Cerebellar nuclear complex (tissue), 1 donor: ENCODE results near the gene BTRC.

ENCODE experiments used
- DNase-seq, 2 experiments: peaks; one replicate each; lab custom pipeline; 2025; lab: John Stamatoyannopoulos, UW

BTRC gene

DNA sequence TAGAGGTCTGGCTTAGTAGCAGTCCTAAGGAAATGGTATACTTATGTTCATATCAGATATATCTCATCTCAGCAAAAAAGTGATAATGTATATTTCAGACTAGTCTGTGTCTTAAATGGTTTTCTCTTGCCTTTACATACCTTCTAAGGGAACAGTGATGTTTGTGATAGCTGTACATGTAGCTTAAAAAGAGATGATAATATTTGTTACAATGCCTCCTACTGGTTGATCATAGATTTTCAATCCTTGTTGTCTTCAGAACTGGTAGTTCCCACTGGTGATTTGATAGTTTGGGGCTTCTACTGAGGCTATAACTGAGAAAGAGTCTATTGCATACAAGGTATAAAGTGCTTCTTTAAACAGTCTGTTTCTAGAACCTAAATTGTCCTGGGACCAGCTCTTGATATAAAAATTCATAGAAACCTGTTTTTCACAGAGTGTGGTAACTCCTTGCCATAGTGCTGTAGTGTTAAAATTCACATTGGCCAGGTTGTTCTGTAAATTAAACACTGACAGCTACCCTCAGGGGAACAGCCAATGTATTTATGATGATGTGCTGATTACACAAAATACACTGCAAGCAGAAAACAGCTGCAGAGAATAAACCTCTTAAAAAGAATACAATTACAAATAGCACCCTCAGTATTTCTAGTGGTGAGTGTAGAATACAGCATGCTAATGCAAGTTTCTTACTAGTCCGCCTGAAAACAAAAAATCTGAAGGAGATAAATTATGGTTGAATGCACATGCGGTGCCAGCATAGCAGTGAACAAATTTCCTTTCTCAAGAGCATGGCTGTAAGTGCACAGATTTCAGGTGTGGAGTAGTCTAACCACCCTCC is 90.3 kb downstream of the BTRC start:
- no peak for DNase-seq

DNA sequence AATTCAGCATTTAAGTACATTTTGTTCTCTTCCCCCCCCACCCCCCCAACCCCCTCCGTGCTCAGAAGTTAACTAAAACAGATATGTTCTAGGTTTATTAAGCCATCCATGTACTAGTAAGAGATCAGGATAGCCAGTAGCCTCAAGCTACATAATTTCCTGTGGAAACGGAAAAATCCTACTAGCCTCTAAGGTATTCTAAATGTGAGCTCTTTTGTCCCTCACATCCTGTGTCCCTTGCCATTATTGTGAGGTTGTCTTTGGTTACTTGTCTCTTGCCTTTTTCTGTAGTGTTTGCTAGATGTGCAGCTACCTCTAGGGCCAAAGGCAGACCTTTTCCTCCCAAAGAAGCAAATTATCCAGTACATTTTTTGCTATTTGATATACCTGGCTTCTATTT is 92.1 kb downstream of the BTRC start:
- DNase-seq, result no peak

- DNase-seq, result no peak
Measured at GRCh38 chr10:101446947-101447346, 93.0 kb downstream of the BTRC start.

DNA sequence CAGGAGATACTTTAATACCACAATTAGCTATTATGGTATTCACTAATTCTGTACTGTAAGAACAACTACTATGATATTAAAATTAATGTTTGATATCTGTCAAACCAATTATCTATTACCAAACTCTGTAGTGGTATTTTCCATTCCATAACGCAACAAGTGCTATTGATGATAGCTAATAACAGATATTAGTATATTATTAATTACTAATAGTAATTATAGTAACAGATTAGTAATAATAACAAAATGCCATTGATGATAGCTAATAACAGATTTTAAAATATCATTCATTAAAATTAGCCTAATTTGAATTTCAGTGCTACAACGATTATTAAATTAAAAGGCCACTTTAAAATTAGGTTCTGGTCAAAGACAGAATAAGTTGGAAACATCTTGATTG is 93.5 kb downstream of the BTRC start:
- DNase-seq, result no peak

GRCh38 chr10:101450277-101451080 is 96.5 kb downstream of the BTRC start:
- no peak for DNase-seq

- DNase-seq, result no peak
Measured at GRCh38 chr10:101451261-101451660, 97.3 kb downstream of the BTRC start.

DNA sequence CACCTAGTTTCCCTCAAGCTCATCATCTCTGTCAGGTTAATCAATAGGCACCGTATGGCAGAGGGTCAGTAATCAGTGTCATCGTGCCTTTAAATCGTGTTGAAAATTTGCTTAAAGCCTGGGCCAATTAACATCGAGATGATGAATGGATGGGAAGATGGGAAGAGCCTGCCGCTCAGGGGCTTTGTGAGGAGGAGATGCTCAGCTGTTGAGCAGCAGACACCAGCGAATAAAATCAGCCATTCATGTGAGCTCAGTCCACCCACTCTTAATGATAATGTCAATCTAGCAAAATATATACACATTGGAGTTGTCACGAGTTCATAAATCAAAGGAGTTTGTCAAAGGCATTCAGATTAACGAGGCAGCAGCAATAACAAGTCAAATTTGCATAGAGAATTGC is 97.7 kb downstream of the BTRC start:
- DNase-seq, result no peak

- no peak for DNase-seq
Measured at GRCh38 chr10:101452176-101452575, 98.2 kb downstream of the BTRC start.

GRCh38 chr10:101452593-101452992 is 98.6 kb downstream of the BTRC start:
- DNase-seq, result no peak

DNA sequence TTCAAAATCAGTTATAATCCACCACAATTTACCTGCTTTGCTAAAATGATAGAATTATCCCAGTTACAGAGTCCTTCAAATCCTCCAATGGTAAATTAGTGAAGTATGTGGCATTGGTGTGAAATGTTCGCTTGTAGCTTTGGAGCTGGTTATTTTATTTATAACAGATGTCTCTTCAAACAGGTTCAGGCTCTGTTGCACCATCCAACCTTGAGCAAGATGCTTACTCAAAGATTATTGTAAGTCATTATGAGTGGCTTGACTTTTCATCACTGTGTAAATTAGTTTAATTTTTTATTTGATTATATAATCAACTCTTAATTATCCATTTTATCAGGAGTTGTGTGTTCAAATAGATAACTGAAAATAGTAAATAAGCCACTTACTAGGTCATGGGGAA is 99.4 kb downstream of the BTRC start:
- no peak for DNase-seq

GRCh38 chr10:101453791-101454718 is 100.1 kb downstream of the BTRC start:
- no peak for DNase-seq

- no peak for DNase-seq
Measured at GRCh38 chr10:101458869-101459268, 104.9 kb downstream of the BTRC start.

DNA sequence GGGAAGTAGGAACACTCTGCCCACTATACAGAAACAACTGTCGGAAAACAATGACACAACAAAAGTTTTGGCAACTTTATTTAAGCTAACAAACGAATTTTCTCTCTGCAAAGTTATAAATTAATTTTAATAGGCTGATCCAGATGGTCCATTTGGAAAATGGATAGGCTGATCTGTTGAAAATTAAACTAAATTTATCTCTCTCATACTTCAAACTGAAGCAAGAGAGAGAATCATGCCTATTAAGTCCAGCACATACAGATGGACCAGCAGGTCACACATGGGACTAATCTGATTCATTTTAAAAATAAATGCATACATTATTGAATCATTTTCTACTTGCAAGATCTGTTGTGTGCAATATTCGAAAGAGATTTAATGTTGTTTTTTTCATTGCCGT is 110.1 kb downstream of the BTRC start:
- no peak for DNase-seq

DNA sequence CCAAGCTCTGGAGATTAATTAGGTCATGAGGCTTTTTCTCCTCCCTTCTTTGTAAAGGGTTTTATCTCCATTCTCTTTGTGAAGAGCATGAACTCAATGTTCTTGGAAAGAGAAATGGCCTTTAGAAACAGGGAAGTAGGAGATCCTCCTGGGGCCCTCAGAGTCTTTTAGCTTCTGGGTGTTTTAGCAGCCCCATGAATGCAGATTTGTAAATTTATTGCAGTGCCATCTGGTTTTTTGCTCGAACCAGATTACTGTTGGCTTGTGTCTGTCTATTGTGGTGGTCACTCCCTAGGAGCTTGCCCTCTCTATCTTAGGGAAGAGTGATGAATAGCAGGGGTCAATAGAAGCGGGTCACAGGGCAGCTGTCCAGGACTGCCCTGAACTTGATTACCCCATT is 110.6 kb downstream of the BTRC start:
- no peak for DNase-seq

DNA sequence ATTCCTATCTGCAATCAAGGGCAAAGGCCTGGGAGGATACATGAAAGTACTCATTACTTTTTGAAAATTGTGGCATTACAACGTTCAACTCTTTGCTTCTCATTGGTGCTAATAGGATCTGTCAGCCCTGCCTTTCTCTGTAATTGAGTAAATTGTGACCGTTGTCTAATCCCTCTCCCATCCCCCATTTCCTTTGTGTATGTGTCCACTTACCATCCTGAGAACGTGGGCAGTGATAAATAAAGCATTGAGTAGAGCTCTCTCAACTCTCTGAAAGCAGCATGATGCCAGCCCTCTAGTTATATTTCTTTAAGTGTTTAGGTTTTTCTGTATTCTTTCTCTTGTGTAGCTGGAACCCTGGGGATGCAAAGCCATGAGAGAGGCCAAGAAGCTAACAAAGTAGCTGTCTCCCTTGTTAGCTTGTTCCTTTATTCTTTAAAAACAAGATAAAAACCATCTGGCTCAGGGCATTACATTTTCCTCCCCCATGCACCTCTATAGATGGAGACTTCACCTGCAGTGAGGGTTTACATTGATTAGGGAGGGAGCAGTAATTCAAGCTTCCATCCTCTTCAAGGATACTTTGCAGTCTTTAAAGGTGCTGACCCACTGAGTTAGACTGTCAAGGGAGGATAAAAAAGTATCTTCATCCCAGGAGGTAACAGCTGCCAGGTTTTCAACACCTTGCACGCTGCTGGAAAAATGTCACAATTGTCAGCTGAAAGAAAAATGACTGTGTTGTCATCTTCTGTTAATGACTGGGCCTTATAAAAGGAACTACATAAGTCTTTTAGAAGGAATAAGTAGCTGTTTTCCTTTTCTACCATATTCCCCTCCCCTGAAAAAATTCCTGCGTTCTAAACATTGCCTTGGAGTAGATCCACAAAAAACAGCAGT is 112.3 kb downstream of the BTRC start:
- DNase-seq, result no peak

- DNase-seq, result peak; percentile 9 to 10
Measured at GRCh38 chr10:101467286-101467770, 113.4 kb downstream of the BTRC start.

- no peak for DNase-seq
Measured at GRCh38 chr10:101468159-101468558, 114.2 kb downstream of the BTRC start.

DNA sequence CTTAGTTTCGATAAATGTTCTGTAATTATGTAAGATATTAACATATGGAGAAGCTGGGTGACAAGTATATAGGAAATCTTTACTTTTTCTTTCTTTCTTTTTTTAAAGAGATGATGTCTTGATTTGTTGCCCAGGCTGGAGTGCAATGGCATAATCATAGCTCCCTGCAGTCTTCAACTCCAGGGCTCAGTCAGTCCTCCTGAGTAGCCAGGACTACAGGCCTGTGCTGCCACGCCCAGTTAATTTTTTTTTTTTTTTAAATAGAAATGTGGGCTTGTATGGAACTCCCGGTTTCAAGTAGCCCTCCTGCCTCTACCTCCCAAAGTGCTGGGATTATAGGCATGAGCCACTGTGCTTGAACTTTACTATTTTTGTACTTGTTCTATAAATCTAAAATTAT is 122.4 kb downstream of the BTRC start:
- no peak for DNase-seq

DNA sequence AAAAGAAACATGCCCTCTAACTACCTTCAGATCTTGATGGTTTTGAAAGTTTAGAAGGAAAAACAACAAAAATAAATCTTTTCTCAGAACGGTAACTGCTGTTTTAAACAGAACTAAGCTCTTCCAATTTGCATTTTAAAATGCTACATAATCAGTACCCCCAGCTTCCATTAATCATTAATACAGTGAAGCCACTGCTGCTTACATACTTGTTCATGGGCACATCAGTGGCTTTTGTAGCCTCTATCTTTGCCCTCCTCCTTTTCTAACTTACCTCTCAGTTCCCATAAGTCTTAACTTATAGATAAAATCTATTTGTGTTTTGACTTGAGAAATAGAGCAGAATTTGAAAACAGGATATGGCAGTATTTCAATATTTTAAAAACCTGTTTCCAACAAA is 125.0 kb downstream of the BTRC start:
- no peak for DNase-seq

- no peak for DNase-seq
Measured at GRCh38 chr10:101481256-101481655, 127.3 kb downstream of the BTRC start.

DNA sequence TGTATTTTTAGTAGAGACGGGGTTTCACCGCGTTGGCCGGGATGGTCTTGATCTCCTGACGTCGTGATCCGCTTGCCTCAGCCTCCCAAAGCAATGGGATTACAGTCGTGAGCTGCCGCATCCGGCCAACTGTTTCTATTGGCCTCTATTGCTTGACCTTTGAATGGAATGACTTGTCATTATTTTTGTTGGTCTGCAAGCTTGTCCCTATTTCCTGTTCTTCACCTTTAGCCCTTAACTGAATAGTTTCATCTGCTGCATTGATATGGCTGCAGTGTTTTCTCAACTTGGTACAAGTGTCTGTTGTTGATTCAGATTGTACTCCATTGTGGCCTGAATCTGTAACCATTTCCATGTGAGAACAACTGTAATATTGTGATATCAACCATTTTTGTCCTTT is 128.6 kb downstream of the BTRC start:
- no peak for DNase-seq
